ENCODE data around the gene RIMBP2.

Gene RIMBP2

DNA sequence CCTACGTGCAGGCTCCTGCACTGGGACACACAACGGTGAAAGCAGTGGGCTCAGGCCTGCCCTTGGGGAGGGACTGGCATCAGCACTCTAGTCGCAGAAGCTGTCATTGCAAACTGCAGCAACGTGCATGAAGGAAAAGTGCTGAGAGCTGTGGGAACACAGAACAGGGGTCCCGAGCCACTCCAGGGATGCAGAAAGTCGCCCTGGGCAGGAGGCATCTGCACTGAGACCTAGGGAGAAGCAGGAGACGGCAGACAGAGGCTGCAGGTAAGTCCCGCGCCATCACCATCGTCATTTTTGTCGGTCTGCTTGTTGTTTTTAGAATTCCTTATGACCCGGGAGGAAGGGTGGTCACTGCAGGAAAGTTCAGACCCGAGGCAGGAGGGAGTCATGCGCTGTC, 21.6 kb upstream of the RIMBP2 start:
- no peak for DNase-seq (ENCODE audit: low read depth)

DNA sequence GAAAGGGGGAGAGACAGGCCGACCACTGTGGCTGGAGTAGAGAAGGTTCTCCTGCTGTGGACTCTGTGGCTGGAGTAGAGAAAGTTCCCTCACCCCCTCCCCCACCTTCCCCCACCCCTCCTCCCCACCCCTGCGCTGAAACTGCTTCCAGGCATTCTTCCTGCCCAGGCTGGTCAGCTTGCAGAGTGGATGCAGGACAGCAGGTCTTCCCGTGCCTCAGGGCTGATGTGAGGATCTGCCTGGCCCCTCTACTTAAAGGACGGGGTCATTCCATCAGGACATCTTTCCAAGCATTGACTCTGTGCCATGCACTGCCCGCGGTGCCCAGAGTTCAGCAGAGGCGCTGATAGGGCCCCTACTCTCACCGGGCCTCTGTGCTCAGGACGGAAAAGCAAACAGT, 13.2 kb upstream of the RIMBP2 start:
- DNase-seq (ENCODE audit: low read depth), result no peak

DNA sequence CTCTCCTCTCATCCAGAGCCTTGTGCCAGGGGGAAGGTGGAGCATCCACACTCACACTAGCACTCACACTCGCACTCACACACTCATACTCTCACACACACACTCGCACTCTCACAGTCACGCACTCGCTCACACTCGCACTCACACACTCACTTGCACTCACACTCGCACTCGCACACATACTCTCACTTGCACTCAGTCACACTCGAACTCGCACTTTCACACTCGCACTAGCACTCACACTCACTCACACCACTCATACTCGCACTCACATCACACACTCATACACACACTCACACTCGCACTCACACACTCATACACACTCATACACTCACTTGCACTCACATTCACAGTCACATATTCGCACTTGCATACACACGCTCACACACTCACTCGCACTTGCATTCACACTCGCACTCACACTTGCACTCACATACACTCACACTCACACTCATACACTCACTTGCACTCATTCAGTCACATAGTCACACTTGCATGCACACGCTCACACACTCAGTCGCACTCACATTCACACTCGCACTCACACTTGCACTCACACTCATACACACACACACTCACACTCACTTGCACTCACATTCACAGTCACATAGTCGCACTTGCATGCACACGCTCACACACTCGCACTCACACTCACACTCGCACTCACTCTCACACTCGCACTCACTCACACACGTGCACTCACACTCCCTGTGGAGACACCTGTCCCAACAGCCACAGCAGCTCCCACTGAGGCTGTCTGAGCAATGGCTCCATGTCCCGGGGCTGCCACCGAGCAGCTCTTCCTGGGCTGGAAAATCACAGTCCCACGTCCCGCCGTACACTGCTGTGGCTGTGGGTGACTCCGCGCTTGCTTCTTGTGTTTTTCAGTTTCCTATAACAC, 12.3 kb upstream of the RIMBP2 start:
- DNase-seq (ENCODE audit: low read depth), result no peak

DNA sequence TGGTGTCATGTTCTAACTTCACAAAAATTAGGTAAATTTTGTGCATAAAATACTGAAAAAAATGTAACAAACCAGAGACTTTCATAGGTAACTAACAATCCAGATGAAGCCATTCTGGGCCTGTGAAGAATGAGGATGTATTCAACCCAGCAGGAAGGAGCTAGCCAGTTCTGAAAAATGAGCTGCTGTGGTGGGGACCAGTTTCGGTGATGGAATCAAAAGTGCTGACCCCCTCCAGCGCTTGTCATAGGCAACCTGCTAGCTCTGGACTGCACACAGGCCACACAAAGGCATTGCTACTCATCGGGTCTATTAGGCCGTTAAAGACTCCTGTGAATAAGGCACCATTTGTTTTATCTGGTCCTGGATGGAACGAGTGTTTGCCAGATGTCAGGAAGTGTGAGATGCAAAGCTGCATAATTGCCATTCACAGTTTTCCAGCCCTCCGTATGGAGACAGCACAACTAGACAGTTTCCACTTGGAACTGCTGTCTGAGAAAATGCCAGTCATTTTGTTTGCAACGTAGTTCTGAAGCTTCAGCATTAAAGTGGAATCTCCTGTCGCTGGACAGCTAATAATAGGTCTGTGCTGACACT, 3.3 kb upstream of the RIMBP2 start:
- no peak for DNase-seq (ENCODE audit: low read depth)

DNA sequence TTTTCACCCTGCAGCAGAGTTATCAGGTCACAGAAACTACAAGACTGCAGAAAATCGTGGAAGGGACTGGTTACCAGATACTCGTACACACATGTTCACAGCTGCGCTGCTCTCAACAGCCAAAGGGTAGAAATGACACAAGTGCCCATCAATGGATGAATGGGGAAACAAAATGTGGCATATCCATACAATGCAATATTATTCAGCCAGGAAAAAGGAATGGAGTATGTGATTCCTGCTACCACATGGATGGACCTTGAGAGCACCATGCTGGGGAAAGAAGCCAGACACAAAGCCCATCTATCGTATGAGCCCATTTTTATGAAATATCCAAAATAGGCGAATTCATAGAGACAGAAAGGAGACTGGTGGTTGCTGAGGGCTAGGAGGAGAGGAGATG, 1.7 kb upstream of the RIMBP2 start:
- no peak for DNase-seq (ENCODE audit: low read depth)

DNA sequence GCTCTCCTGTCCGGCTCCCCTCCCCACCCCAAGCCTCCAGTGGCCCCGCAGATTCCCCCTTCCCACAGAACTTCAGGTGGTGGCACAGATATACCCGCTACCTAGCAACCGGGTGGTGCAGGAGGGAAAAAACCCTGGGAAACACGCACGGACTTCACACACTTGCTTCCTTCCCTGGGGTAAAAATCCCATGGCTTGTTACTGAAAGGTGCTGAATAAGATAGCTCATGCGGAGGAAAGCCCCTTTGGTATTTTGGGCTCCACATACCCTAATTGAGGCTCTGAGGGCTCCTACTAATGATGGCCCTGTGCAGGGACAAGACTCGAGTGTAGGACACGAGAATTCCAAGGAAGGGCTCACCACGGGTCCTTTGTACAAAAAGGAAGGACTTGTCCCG, 869 bp upstream of the RIMBP2 start:
- no peak for DNase-seq (ENCODE audit: low read depth)

DNA sequence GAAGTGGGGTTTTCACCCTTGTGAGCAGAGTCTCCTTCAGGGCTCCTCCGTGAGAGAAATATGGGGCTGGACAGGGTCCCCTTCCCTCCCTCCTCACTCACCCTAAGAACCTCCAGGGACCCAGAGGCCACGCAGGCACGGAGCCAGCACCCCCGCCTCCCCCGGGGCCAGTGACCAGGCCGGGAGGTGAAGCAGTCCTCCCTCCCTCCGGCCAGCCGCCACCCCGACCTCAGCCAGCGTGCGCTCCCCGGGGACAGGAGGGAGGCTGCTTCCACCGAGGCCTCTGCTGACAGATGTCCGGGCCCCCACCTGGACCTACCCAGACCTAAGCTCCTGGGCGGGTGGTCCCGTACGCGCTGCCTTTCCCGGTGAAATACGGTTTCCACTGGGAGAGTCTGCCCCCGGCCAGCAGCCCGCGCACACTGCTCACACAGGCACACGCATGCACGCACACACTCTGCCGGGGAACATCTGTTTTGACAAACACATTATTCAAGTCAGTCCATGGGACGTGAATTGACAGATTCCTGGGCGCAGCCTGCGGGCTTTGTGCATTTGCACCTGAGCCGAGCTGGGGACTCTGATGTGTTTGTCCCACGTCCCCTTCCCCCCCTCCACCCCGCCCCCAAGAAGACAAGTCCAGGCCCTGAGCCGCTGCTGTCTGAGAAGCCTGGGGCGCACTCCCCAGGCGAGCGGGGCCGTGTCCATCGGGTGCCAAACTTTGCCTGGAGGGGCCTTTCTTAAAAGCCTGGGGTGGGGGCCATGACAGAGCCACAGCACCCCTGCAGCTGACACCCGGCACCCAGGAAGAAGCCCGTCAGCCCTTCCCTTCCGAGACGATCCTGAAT, 725 bp downstream of the RIMBP2 start:
- DNase-seq (ENCODE audit: low read depth), result no peak

DNA sequence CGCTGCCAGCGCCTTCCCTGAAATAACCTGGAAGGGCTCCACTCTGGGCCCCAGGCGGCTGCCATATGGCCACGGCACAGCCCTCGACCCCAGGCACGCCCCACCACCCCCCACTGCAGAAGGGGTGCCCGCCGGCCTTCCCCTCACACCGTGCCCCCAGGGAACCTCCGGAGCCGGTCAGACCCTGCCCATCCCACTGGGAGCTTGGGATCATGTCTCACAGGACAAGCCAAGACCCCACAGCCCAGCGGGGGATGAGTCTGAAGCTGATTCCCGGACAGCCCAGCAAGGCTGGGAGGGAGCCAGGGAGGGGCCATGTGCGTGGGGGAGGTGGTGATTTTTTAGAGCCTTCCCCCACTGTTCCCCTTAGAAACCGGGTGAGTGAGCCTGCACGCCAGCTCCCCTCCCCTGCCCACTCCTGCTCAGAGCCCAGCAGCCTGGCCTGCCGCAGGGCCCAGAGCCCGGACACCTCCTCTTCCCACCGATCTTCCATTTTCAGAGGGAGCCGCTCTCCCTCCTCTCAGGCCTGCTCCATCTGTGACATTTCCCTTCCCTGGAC, 1.4 kb downstream of the RIMBP2 start:
- DNase-seq (ENCODE audit: low read depth), result no peak

DNA sequence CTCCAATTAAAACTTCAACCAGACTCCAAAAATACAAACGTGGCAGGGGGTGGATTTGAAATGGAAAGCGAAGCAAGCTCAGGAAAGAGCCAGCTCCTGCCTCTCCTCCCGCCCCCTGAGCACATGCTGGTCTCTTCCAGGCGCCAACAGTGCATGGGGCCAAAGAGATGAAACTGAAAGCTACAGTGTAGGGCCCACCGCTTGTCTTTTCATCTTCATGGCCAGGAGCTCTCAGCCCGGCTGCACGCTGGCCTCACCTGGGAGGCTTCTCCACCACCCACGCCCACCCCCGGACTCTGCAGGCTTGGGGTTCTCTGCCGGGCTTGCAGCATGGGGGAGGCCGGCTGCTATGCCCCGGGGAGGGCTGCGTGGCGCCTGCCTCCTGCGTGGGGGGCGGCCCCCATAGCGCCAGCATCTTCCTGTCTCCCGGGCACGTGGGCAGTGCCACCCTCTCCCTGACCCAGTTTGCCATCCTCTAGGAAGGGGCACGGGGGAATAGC, 2.0 kb downstream of the RIMBP2 start:
- DNase-seq (ENCODE audit: low read depth), result no peak

DNA sequence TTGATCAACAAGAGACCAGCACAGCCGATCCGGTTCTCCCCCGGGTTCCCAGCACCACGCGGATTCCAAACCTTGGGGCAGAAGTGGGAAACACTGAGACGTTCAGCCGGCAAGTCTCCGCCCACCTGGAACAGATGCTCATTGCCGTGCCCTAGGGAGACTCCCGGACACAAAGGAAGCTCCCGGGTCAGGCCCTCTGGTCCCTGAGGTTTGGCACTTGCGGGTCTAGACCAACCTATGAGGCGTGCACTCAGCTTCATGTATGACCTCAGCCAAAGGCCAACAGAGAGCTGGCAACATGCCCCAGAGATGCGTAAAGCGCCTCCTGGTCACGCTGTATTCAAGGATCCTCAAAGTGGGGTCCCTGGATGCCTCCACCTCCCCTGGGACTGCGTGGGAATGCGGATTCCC, 2.5 kb downstream of the RIMBP2 start:
- DNase-seq (ENCODE audit: low read depth), result no peak

DNA sequence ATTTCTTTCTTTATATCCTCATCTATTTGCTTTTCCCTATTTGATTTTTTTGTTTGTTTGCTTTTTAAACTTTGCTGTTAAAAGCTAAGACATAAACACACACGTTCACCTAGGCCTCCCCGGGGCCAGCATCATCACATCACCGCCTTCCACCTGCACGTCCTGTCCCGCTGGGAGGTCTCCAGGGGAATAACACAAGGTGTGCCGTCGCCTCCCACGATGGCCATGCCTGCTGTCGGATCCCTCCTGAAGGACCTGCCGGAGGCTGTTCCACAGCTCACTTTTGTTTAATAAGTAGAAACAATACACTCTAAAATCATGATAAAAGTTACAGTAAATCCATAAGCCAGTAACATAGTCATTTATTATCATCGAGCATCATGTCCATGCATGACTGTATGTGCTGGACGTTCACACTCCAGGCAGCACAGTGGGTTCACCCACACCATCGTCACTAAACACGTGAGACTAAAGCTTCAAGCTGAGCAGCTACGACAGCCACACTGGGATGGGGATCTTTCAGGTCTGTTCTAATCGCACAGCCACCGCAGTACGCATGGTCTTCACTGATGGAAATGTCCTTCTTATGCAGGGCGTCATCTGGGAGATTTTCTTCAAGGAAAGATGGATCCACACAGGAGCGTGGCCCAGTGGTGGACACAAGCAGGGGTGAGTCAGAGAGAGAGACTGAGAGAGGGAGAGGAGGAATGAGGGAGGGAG, 3.6 kb downstream of the RIMBP2 start:
- DNase-seq (ENCODE audit: low read depth), result no peak

DNA sequence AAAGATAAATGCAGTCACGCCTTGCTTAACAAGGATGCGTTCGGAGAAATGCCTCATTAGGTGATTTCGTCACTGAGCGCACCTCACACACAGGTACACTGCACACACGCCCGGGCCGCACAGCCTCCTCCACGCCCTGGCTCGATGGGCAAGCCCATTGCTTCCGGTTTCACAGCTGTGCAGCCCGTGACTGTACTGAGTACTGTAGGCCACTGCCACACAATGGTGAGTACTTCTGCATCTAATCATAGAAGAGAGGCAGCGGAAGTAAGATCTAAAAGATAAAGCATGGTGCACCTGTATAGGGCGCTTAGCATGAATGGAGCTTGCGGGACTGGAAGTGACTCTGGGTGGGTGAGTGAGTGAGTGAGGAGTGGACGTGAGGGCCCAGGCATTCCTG, 4.3 kb downstream of the RIMBP2 start:
- no peak for DNase-seq (ENCODE audit: low read depth)

DNA sequence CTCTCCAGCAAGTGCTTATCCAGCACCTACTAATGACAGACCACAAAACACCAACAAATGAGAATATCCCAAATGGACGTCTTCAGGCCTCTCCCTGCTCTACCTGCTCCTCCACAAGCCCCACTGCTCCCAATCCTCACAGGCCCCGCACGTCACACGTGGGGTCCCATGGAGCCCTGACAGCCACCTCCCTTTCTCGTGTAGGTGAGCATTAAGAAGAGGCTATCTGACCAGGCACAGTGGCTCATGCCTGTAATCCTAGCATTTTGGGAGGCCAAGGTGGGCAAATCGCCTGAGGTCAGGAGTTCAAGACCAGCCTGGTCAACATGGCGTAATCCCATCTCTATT, 5.4 kb downstream of the RIMBP2 start:
- DNase-seq (ENCODE audit: low read depth), result no peak

DNA sequence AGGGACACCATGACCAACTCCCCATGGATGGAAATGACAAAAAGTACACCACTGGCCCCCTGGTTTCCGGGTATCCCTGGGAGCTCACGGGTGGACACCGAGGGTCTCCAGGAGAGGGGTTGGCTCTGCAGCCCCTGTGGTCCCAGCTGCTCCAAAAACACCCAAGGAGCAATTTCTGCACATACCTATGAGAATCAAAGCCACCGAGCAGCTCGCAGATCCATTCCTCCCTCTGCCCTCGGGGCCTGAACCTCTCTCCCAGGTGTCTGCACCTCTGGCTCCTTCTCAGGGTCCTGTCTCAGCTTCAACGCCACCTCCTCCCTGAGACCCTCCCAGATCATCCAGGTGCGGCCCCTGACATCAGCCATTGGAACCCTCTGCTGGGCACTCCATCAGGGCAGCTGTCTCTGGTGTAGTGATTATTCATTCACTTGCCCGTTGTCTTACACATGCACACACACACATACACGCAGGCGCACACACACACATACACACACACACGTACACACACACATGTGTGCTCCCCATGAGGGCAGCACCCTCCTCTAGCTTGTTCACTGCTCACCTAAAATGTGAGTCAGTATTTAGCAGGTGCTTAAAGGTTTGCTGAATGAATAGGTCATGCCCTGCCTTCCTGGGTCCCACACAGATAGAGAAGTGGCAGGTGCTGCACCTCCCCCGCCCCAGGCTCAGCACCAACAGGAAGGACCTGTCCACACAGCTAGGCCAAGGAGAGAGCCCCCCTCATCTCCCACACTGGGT, 5.9 kb downstream of the RIMBP2 start:
- no peak for DNase-seq (ENCODE audit: low read depth)

DNA sequence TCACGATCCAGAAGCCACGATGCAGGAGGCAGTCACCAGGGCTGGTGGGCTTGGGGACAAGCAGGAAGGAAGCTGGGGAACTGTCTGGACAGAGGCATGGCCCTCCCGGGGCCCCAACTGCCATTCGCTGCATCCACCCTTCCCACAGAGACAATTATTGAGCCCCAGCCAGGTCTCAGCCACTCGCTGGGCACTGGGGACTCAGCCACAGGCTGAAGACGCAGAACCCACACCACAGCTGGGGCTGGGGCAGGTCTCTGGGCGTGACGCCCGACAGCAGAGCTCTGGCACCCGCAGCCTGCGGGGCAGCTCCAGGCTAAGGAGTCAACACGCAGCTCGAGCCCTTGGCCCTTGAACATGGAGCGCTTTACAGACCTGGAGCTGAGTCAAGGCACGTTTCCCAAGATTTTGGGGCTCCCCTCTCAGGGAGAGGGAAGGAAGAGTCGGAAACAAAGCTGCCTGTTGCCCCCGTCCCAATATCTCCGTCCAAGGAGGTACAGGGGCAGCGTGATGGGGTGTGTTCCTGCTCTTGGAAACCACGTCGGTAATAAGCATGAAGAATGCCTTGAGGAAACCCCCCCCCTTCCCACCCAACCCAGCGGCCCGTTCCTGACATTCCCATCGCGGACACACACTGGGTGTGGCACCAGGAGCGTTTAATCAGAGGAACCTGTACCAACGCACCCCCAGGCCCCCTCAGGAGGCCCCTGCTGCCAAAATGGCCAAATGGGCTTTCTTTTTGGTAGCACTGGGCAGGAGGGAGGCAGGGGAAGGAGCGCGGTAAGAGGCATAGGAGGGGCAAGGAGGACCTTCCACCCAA, 6.7 kb downstream of the RIMBP2 start:
- DNase-seq (ENCODE audit: low read depth), result no peak

DNA sequence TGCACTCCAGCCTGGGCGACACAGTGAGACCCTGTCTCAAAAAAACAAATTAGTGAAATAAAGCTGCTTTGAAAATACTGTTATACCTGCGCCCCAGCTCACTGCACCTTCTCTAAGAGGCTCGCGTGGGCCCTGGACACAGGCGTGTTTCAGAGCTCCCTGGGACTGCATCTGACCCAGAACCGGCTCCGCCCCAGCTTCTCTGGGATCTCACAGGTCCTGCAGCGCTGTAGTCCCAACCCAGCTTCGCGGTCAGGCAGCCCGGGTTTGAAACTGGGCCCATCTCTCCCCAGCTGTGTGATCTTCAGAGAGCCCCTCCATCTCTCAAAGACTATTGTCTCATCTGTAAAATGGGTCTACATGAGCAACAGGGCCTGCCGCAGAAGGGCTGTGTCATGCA, 7.5 kb downstream of the RIMBP2 start:
- DNase-seq (ENCODE audit: low read depth), result no peak

DNA sequence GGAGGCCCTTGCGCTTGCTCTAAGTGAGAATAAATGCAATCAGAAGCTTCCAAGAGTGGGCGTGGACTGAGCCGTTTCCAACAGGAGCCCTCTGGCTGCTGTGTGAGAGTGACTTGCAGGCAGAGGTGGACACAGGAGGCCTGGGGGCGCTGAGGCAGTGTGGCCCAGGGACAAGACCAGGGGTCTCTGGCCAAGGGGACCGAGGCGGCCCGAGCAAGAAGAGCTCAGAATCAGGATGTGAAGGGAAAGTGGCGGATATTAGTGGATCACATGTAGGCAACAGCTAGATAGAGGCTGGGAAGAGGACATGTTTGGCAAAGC, 8.6 kb downstream of the RIMBP2 start:
- no peak for DNase-seq (ENCODE audit: low read depth)

DNA sequence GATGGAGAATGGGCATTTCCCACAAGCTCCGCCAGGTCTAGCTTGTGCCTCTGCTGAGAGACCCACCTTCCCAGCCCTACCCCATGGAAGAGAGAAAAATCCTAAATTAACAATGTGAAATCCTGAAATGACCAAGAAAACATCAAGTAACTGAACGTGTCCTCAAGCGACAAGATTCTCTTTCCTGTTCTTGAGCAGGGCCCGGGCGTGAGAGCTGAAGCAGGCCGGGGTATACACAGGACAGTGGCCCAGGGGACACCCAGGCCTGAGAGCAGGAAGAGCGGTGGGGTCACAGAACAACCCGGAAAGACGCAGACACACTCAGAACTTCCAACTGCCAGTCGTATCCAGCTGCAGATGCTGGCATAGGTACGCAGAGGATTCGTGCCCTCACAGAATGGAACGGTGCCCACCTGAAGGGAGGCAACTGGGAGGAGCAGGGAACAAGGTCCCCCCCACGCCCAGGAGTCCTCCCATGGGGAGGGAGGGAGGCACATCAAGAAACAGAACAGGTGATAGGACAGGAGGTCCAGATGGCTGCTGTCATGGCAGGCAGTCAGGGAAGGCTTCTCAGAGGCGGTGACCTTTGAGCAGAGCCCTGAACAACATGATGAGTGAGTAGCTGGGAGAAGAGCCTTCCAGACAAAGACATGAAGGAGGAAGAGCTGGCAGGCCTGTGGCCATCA, 9.1 kb downstream of the RIMBP2 start:
- no peak for DNase-seq (ENCODE audit: low read depth)

DNA sequence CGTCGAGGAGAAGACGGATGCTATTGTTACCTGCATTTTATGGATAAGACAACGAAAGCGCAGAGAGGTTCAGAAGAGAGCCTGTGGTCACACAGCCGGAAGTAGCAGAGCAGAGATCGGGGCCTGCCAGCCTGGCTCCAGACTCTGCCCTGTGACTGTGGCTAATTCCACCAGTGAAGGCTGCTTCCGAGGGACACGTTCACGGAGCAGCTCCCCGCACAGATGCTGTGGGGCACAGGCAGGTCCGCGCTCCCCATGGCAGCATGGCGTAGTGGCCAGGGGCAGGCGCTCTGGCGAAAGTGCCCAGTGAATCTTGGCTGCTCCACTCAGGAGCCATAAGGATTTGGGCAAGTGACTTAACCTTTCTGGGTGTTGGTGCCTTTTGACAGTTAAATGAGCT, 9.8 kb downstream of the RIMBP2 start:
- no peak for DNase-seq (ENCODE audit: low read depth)

Data from stromal cell of bone marrow (primary cell).